Measurements from ENCODE around the gene SLC25A19.

SLC25A19 gene

DNA sequence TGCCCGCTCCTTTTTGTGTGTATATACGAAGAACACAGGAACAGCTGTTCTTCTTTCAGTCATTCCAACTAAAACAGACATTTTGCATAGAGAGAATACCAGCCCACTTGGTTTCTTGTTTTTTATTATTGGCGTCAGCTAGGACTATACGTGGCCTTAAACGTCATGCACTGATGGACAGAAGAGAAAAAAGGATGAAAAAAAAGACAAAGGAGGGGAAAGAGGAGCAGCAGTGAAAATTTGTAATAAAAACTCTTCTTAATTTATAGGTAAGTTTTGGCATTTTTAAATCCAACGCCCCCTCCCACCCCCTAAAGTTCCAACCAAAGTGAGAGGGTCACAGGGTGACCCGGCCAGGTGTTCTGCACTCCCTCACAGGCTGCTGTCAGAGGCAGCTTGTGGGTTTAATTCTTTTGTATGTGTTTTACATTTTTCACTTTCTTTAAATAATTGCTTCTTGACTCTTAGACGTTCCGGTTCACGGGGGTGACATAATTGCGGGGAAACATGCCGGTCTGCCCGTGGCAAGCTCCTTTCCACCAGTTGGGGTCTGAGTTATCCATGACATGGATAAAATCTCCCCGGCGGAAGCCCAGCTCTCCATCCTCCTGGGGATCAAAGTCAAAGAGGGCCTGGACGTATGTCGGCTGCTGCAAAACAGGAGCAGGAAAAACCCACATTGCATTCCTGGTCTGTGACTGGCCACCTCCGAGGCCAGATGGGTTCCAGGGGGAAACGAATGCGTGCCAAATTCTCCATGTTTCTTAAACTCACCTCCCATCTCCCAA lies 30.9 kb upstream of the SLC25A19 start:
- no peak overlapping the region for H3K4me2 ChIP-seq (ENCODE audit: low read depth, low read length, poor library complexity, severe bottlenecking)

DNA sequence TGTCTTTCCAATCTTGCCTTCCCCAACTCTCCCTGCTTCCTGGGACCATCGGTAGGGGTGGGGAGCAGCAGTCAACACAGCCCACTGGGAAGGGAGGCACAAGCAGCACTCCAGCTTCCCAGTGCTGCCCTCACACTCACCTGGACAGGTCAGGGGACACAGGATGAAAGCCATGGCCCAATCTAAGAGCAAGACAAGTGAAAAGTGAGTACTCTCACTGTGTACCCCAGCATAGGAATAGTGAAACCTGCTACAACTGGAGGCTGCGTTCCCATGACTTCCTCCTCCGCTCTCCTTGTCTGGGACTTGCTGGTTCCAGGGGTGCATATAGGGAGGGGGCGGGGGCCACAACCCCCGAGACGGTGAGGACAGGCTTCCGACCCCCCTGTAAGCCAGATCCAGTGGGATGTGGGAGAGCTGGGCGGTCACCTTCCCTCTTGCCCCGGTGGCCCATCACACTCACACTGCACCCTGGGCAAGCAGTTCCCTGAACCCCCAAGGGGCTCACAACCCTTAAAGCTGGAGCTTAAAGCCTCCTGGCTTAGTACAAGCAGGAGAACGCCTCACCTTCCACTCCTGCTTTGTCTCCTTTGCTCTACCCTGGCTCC lies 29.5 kb upstream of the SLC25A19 start:
- no peak overlapping the region for H3K9ac ChIP-seq (ENCODE audit: low read depth, low read length, poor library complexity, severe bottlenecking)

More for the DNA sequence above, 30.9 kb upstream of the SLC25A19 start:
- Histone ChIP-seq H3K36me3 (ENCODE audit: insufficient read depth, low read length) (peaks cover 70% of the 10 kb centered on the region), H3F3A (ENCODE audit: low read depth) (no peaks in the 10 kb centered on the region), H3K9ac (ENCODE audit: low read depth, low read length, poor library complexity, severe bottlenecking) (no peak overlapping the region), H3K27me3 (ENCODE audit: insufficient read depth, low read length, poor library complexity, severe bottlenecking) (no peaks in the 10 kb centered on the region), H3K4me3 (ENCODE audit: low read length, poor library complexity, severe bottlenecking) (no peak overlapping the region), H3K9me3 (ENCODE audit: insufficient read depth, low read depth, low read length) (no peaks in the 10 kb centered on the region), H3K79me2 (ENCODE audit: insufficient read depth, low read length) (peaks cover 9% of the 10 kb centered on the region; the same call in 1 of the 2 replicates), H4K20me1 (ENCODE audit: insufficient read depth, low read length, poor library complexity, severe bottlenecking) (no peaks in the 10 kb centered on the region), H3K9me2 (replicated peaks; ENCODE audit: low read depth, low read length) (no peaks in the 10 kb centered on the region), H3K4me1 (ENCODE audit: insufficient read depth, low read length, poor library complexity, severe bottlenecking) (peaks cover 8% of the 10 kb centered on the region), H2AFZ (ENCODE audit: low read length) (no peak overlapping the region)
- TF ChIP-seq, protein P1, sequence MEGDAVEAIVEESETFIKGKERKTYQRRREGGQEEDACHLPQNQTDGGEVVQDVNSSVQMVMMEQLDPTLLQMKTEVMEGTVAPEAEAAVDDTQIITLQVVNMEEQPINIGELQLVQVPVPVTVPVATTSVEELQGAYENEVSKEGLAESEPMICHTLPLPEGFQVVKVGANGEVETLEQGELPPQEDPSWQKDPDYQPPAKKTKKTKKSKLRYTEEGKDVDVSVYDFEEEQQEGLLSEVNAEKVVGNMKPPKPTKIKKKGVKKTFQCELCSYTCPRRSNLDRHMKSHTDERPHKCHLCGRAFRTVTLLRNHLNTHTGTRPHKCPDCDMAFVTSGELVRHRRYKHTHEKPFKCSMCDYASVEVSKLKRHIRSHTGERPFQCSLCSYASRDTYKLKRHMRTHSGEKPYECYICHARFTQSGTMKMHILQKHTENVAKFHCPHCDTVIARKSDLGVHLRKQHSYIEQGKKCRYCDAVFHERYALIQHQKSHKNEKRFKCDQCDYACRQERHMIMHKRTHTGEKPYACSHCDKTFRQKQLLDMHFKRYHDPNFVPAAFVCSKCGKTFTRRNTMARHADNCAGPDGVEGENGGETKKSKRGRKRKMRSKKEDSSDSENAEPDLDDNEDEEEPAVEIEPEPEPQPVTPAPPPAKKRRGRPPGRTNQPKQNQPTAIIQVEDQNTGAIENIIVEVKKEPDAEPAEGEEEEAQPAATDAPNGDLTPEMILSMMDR (conservative IDR thresholded peaks at IDR 0.05; ENCODE audit: low read length): no peak
- TF ChIP-seq EZH2phosphoT487 (IDR thresholded peaks at IDR 0.05; ENCODE audit: borderline replicate concordance): no peak

DNA sequence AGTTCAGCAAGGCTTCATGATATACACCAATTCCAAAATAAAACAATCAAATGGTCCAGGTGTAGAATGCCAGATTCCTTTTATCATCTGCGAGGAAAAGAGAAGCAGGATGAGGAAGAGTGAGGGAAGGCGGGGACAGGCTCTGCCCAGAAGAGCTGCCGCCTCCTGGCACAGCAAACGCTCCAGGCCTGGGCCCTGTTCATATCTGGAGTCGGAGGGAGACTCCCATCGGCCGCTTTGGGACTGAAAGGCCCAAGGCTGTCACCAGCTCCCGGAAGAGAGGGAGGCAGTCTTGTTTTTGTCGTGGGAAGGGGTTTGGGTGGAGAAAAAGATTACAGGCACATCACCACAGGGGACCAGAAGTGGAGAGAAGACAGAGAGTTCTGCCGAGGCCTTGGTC lies 29.0 kb upstream of the SLC25A19 start:
- Histone ChIP-seq H3K4me3 (ENCODE audit: low read length, poor library complexity, severe bottlenecking) (no peak overlapping the region), H3K4me1 (ENCODE audit: insufficient read depth, low read length, poor library complexity, severe bottlenecking) (peaks cover 1% of the 10 kb centered on the region), H3K36me3 (ENCODE audit: insufficient read depth, low read length) (peaks cover 56% of the 10 kb centered on the region), H3K4me2 (ENCODE audit: low read depth, low read length, poor library complexity, severe bottlenecking) (no peak overlapping the region), H3K79me2 (ENCODE audit: insufficient read depth, low read length) (peaks cover 9% of the 10 kb centered on the region; the same call in 1 of the 2 replicates), H3F3A (ENCODE audit: low read depth) (no peaks in the 10 kb centered on the region), H3K9me2 (replicated peaks; ENCODE audit: low read depth, low read length) (no peaks in the 10 kb centered on the region), H4K20me1 (ENCODE audit: insufficient read depth, low read length, poor library complexity, severe bottlenecking) (no peaks in the 10 kb centered on the region), H3K9ac (ENCODE audit: low read depth, low read length, poor library complexity, severe bottlenecking) (no peak overlapping the region), H3K9me3 (ENCODE audit: insufficient read depth, low read depth, low read length) (no peaks in the 10 kb centered on the region), H2AFZ (ENCODE audit: low read length) (no peak overlapping the region), H3K27me3 (ENCODE audit: insufficient read depth, low read length, poor library complexity, severe bottlenecking) (no peaks in the 10 kb centered on the region)
- no peak for TF ChIP-seq EZH2phosphoT487 (IDR thresholded peaks at IDR 0.05; ENCODE audit: borderline replicate concordance)
- TF ChIP-seq, protein P1 (conservative IDR thresholded peaks at IDR 0.05; ENCODE audit: low read length): no peak

More for the DNA sequence above, 29.5 kb upstream of the SLC25A19 start:
- H3K4me1 ChIP-seq (ENCODE audit: insufficient read depth, low read length, poor library complexity, severe bottlenecking): peaks cover 6% of the 10 kb centered on the region
- H3K9me3 ChIP-seq (ENCODE audit: insufficient read depth, low read depth, low read length): no peaks in the 10 kb centered on the region
- H3K4me3 ChIP-seq (ENCODE audit: low read length, poor library complexity, severe bottlenecking): no peak overlapping the region
- H3K4me2 ChIP-seq (ENCODE audit: low read depth, low read length, poor library complexity, severe bottlenecking): no peak overlapping the region
- no peak overlapping the region for H2AFZ ChIP-seq (ENCODE audit: low read length)
- TF ChIP-seq, protein P1 (conservative IDR thresholded peaks at IDR 0.05; ENCODE audit: low read length): no peak
- TF ChIP-seq EZH2phosphoT487 (IDR thresholded peaks at IDR 0.05; ENCODE audit: borderline replicate concordance): no peak
- no peaks in the 10 kb centered on the region for H3K27me3 ChIP-seq (ENCODE audit: insufficient read depth, low read length, poor library complexity, severe bottlenecking)
- no peaks in the 10 kb centered on the region for H3K9me2 ChIP-seq (replicated peaks; ENCODE audit: low read depth, low read length)
- no peaks in the 10 kb centered on the region for H4K20me1 ChIP-seq (ENCODE audit: insufficient read depth, low read length, poor library complexity, severe bottlenecking)
- no peaks in the 10 kb centered on the region for H3F3A ChIP-seq (ENCODE audit: low read depth)
- peaks cover 57% of the 10 kb centered on the region for H3K36me3 ChIP-seq (ENCODE audit: insufficient read depth, low read length)
- peaks cover 9% of the 10 kb centered on the region; the same call in 1 of the 2 replicates for H3K79me2 ChIP-seq (ENCODE audit: insufficient read depth, low read length)

All from Loucy (cell line).